ENCODE data around the gene CABLES1. TPM values are rescaled to one million over a fixed set of nuclear protein-coding genes. Genes with fewer than 3 reads are reported as not detected.

Gene CABLES1
- total RNA-seq, 2 donors from 2014 or later, result 9.9 to 16.7 TPM

DNA sequence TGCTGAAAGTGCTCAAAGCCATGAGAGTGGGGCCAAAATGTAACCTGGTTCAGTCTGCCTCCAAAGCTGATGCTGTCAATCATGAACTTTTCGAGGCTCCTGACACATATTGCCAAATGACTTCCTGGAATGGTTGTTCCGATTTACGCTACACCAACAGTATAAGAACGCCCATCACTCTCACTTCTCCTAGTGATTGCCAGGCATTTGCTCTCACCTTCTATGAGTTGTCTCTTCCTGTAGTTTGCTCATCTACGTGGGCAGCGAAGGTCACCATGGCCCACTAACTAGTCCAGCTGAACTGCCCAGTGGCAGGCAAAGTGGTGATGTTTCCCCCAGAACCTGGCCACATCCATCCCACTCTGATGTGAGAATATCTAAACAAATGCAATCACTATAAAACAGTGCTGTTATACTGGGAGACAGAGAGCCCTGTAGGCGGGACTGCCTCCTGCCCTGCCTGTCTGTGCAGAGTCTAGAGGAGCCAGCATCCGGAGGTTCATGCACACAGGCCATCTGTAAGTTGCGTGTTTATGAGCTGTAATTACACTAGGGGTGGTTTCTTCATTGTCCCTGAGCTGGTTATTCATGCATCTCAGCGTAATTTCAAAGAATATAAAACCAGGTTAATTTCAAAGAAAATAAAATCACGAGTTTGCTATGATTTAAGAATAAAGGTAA is 8.8 kb upstream of the CABLES1 start:
- WGBS, 2 experiments (ENCODE audit: insufficient coverage in 1 of 2, insufficient read length in 1 of 2), result 88 to 93% methylated on average over 5 to 10 of the region's 11 CpGs
- Mint-ChIP-seq H3K4me1 (peaks cover 11% of the 10 kb centered on the region), H3K36me3 (ENCODE audit: low read depth) (no peaks in the 10 kb centered on the region)

GRCh38 chr18:23127090-23127489 is 8.2 kb upstream of the CABLES1 start:
- Mint-ChIP-seq H3K27me3 (ENCODE audit: insufficient read depth) (no peaks in the 10 kb centered on the region), H3K9me3 (no peaks in the 10 kb centered on the region), H3K4me3 (no peak overlapping the region), H3K27ac (no peak overlapping the region), H3K36me3 (ENCODE audit: low read depth) (no peaks in the 10 kb centered on the region), H3K4me1 (peaks cover 14% of the 10 kb centered on the region)
- Histone ChIP-seq H3K36me3 (ENCODE audit: control insufficient read depth, insufficient read depth, low read length) (no peaks in the 10 kb centered on the region), H3K9ac (ENCODE audit: extremely low read depth, low read length, poor library complexity, severe bottlenecking) (no peak overlapping the region), H3K4me1 (ENCODE audit: control insufficient read depth, insufficient read depth, low read length) (no peaks in the 10 kb centered on the region), H3K27me3 (ENCODE audit: control insufficient read depth, insufficient read depth, low read length, poor library complexity, severe bottlenecking) (no peaks in the 10 kb centered on the region), H3K27ac (ENCODE audit: low read depth, low read length) (no peak overlapping the region), H3K4me3 (ENCODE audit: low read length) (no peak overlapping the region), H3K9me3 (ENCODE audit: control insufficient read depth, low read length) (no peaks in the 10 kb centered on the region)
- TF ChIP-seq, protein P1, sequence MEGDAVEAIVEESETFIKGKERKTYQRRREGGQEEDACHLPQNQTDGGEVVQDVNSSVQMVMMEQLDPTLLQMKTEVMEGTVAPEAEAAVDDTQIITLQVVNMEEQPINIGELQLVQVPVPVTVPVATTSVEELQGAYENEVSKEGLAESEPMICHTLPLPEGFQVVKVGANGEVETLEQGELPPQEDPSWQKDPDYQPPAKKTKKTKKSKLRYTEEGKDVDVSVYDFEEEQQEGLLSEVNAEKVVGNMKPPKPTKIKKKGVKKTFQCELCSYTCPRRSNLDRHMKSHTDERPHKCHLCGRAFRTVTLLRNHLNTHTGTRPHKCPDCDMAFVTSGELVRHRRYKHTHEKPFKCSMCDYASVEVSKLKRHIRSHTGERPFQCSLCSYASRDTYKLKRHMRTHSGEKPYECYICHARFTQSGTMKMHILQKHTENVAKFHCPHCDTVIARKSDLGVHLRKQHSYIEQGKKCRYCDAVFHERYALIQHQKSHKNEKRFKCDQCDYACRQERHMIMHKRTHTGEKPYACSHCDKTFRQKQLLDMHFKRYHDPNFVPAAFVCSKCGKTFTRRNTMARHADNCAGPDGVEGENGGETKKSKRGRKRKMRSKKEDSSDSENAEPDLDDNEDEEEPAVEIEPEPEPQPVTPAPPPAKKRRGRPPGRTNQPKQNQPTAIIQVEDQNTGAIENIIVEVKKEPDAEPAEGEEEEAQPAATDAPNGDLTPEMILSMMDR (conservative IDR thresholded peaks at IDR 0.05), result no peak
- DNase-seq, result no peak
- 95% methylated on average over 6 of the region's 6 CpGs for WGBS, 2 experiments (ENCODE audit: insufficient coverage in 1 of 2, insufficient read length in 1 of 2)

More for the DNA sequence above, 8.8 kb upstream of the CABLES1 start:
- Histone ChIP-seq H3K9me3 (ENCODE audit: control insufficient read depth, low read length) (no peaks in the 10 kb centered on the region), H3K4me3 (ENCODE audit: low read length) (no peak overlapping the region), H3K27me3 (ENCODE audit: control insufficient read depth, insufficient read depth, low read length, poor library complexity, severe bottlenecking) (no peaks in the 10 kb centered on the region), H3K27ac (ENCODE audit: low read depth, low read length) (no peak overlapping the region), H3K9ac (ENCODE audit: extremely low read depth, low read length, poor library complexity, severe bottlenecking) (no peak overlapping the region), H3K4me1 (ENCODE audit: control insufficient read depth, insufficient read depth, low read length) (no peaks in the 10 kb centered on the region), H3K36me3 (ENCODE audit: control insufficient read depth, insufficient read depth, low read length) (no peaks in the 10 kb centered on the region)
- H3K9me3 Mint-ChIP-seq, result no peaks in the 10 kb centered on the region
- TF ChIP-seq, protein P1 (conservative IDR thresholded peaks at IDR 0.05), result no peak
- H3K4me3 Mint-ChIP-seq, result no peak overlapping the region
- H3K27ac Mint-ChIP-seq, result no peak overlapping the region
- no peaks in the 10 kb centered on the region for H3K27me3 Mint-ChIP-seq (ENCODE audit: insufficient read depth)
- DNase-seq, result no peak

GRCh38 chr18:23129355-23130002 is 5.8 kb upstream of the CABLES1 start:
- WGBS, 2 experiments (ENCODE audit: insufficient coverage in 1 of 2, insufficient read length in 1 of 2), result 87 to 97% methylated on average over 4 to 8 of the region's 8 CpGs
- no peak overlapping the region for H3K27ac Mint-ChIP-seq
- peaks cover 15% of the 10 kb centered on the region for H3K4me1 Mint-ChIP-seq
- Histone ChIP-seq H3K4me1 (ENCODE audit: control insufficient read depth, insufficient read depth, low read length) (peaks cover 7% of the 10 kb centered on the region), H3K36me3 (ENCODE audit: control insufficient read depth, insufficient read depth, low read length) (no peaks in the 10 kb centered on the region), H3K9ac (ENCODE audit: extremely low read depth, low read length, poor library complexity, severe bottlenecking) (no peak overlapping the region), H3K27me3 (ENCODE audit: control insufficient read depth, insufficient read depth, low read length, poor library complexity, severe bottlenecking) (peaks cover under 1% of the 10 kb centered on the region), H3K9me3 (ENCODE audit: control insufficient read depth, low read length) (no peaks in the 10 kb centered on the region), H3K4me3 (ENCODE audit: low read length) (no peak overlapping the region), H3K27ac (ENCODE audit: low read depth, low read length) (no peak overlapping the region)
- no peak overlapping the region for H3K4me3 Mint-ChIP-seq
- DNase-seq, result no peak
- no peaks in the 10 kb centered on the region for H3K36me3 Mint-ChIP-seq (ENCODE audit: low read depth)
- no peaks in the 10 kb centered on the region for H3K27me3 Mint-ChIP-seq (ENCODE audit: insufficient read depth)
- no peaks in the 10 kb centered on the region for H3K9me3 Mint-ChIP-seq
- TF ChIP-seq, protein P1 (conservative IDR thresholded peaks at IDR 0.05), result no peak
